Stimulated activated CD8-positive, alpha-beta memory T cell treated with anti-CD3 and anti-CD28 coated beads, Interleukin-2, amount 100 ng/mL, for 1 hour (primary cell): ENCODE data around the gene ADGRA1.

ENCODE experiments used
- DNase-seq, 2 donors: peaks; one replicate each; pipeline ENCODE4 v3.0.0-alpha.2; 2020; ENCODE audit warnings: low read depth in 2 of 2

The ADGRA1 gene

GRCh38 chr10:133056651-133057178 is 31.0 kb upstream of the ADGRA1 start:
- DNase-seq = no peak

- DNase-seq = no peak
Measured at GRCh38 chr10:133058331-133059092, 29.2 kb upstream of the ADGRA1 start.

GRCh38 chr10:133059093-133059470 is 28.6 kb upstream of the ADGRA1 start:
- DNase-seq = no peak

DNA sequence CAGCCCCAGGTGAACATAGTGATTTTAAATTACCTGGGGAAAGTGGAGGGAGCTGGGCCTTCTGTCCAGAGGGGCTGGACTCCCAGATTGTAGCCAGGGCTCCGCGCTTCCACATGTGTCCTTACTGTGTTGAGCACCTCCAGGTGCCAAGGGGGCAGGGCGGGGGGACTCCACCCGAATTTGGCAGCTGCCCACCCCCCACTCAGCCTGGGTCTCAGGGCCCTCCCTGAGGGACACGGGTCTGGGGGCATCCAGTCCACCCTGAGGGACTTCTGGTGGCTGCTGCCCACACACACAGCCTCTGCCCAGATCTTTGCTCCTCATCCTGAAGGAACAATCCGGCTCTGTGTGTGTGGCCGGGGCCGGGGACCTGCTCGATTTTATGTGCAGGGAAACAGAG is 28.2 kb upstream of the ADGRA1 start:
- DNase-seq = no peak

DNA sequence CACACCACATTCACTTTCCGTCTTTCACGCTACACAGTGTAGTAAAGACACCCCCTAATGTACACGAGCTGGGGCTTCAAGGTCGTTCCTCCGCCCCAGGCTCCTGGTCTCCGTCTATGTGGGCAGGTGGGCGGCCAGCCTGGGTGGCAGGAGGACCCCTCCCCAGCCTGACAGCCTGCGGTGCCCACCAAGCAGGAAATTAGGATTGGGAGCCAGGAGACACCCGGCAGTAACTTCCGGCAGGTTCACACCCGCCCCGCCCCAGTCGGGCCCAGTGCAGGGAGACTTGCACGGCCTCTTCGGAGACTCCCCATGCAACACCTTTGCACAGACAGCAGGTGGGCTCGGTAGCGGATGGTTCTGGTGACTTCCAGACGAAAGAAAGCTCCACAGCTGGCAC is 27.7 kb upstream of the ADGRA1 start:
- DNase-seq = no peak

GRCh38 chr10:133060466-133060865 is 27.3 kb upstream of the ADGRA1 start:
- DNase-seq = no peak

DNA sequence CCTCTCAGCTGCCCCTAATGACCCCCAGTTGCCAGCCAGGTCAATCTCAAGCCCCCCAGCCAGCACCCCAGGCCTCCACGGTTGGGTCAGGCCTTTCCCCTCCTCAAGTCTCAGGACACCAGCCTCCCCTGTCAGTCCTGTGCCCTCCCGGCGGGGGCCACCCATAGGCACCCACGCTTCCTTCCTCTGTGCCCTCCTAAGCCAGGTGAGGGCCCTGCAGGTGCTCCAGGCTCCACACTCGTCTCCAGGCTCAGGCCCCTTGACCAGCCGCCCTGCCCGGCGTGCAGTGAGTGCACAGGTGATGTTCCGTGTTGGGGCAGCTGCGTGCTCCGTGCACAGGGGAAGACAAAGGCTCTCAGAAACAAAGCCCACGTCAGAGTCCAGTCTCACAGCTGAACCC is 26.8 kb upstream of the ADGRA1 start:
- no peak for DNase-seq

DNA sequence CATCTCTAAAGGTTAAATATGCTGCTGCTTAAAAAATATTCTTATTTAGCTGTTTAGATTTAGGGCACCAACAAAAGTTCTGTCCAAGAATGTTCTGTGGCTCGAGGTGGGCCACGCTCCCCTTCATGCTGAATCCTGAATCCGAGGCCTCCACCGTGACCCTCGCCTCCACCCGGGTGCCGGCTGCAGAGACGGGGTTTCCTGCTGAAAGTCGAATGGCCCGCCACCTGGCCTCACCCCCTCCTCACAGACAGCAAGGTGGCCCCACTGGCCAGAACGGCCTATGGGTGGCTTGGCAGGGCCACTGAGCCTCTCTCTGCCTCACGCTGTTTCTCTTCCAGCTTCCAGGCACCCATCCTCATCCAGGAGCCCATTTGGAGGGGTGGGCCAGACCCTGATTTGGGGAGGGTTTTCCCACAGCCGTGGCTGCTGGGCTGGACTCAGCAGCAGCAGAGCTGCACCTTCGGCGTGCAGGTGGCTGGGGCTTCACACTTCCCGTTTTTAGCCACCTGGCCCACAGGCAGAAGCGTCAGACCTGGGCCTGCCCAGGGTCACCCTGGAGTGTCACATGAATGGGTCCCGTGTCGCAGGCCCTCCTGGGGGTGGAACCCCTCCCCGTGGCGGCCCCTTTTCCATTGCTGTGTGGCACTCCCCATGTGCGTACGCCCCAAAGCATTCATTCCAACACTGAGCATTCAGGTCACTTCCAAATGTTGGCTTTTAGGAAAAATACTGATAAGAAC is 26.3 kb upstream of the ADGRA1 start:
- no peak for DNase-seq

DNA sequence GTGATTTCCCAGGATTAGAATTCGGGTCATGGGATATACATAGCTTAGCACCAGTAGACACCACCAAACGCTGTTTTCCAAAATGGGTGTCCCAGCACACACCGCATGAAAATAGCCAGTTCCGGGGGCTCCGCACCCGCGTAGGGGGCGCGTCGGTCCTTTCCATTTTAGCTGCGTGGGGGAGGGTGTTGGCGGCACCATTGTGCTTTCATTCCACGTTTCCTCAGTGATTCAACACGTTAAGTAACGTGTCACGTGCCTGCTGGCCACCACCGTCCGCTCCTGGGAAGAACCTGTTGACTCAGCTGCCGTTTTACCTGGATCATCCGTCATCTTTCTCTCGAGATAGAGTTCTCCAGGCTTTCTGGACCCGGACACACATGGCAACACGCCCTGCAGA is 25.6 kb upstream of the ADGRA1 start:
- no peak for DNase-seq

DNA sequence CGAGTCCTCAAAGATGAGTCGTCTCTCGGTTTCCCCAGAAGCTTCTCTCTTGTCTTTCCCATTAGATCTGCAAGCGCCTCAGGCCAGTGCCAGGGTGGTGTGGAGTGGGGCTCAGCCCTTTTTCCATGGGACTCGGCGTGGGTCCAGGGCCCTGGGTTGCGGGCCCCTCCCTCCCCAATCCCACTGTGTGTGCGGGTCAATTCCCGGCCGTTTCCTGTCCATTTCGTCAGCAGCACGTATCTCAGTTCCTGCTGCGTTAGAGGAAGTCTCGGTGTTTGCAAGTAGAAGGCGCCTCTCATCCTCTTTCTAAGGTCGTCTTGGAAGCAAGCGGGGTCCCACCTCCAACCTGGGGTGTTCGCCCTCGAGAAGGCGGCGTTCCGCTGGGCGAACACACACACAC is 25.1 kb upstream of the ADGRA1 start:
- DNase-seq = no peak

- DNase-seq = no peak
Measured at GRCh38 chr10:133067149-133068105, 20.3 kb upstream of the ADGRA1 start.

GRCh38 chr10:133068111-133069032 is 19.4 kb upstream of the ADGRA1 start:
- no peak for DNase-seq

GRCh38 chr10:133069033-133069525 is 18.6 kb upstream of the ADGRA1 start:
- DNase-seq = no peak

DNA sequence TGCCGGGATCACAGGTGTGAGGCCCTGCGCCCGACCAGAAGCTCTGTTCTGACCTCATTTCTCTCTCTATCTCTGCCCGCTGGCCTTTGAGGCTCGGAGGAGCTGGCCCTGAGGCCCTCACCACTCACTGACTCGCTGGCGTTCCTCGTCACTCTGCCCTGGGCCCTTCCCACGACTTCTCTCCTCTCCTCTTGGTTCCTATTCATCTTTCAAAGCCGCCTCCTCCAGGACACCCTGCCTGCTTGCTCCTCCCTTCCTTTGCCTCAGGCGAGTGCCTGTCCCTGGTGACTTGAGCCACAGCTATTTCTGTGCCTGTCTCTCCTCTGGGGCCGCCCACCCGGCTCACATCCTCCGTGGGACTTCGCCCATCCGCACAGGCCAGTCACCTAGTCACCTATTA is 17.3 kb upstream of the ADGRA1 start:
- DNase-seq = no peak

DNA sequence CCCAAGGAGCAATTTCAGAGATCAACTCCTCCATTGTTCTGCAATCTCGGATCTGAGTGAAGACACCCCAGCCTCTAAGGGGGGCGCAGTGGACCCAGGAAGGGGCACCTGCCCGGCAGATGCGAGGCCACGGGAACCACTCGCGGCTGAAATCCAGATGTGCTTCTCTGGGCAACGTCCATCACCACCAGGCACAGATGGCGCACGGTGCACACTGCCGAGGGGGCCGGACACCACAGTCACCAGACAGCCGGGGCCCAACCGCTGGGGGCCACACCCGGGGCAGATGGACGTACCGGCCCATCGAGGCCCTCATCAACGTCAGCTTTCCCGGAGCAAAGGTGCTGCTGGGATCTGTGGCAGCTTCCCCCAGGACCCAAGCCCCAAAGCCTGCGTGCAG is 16.9 kb upstream of the ADGRA1 start:
- no peak for DNase-seq

- DNase-seq = no peak
Measured at GRCh38 chr10:133071733-133072132, 16.0 kb upstream of the ADGRA1 start.

DNA sequence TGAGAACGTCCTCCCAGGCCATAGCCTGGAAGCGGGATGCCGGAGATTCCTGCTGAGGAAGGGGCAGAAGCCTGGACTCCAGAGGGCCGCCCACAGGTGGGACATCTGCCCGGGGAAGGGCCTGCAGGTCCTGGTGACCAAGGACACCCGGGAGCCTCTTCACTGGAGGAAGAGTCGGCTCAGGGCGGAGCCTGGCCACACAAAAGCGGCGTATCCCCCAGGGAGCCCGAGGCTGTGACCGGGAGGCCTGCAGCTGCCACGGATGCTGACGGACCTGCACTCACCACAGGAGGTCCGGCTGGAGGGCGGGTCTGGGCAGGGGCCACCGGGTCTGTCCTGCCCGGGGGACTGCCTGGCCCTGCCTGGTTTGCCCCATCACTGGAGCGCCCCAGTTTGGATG is 15.5 kb upstream of the ADGRA1 start:
- DNase-seq = no peak

- no peak for DNase-seq
Measured at GRCh38 chr10:133072720-133073390, 14.9 kb upstream of the ADGRA1 start.

- DNase-seq = no peak
Measured at GRCh38 chr10:133075346-133076137, 12.2 kb upstream of the ADGRA1 start.
